ENCODE results near the gene B3GLCT. TPM values are rescaled to one million over a fixed set of nuclear protein-coding genes. Genes with fewer than 3 reads are reported as not detected.

Gene B3GLCT
- total and polyA plus RNA-seq, 2 experiments from 2014 or later, result 2.2 to 4.4 TPM

GRCh38 chr13:31196992-31197391 lies 2.8 kb upstream of the B3GLCT start:
- peaks cover 7% of the 10 kb centered on the region for H3K4me1 ChIP-seq (ENCODE audit: insufficient read depth)
- H3K36me3 ChIP-seq (ENCODE audit: insufficient read depth), result no peaks in the 10 kb centered on the region
- no peaks in the 10 kb centered on the region for H3K9me2 ChIP-seq (ENCODE audit: insufficient read depth)
- Mint-ChIP-seq H3K9me3 (no peaks in the 10 kb centered on the region; the same call in 2 of the 3 replicates), H3K27me3 (ENCODE audit: insufficient read depth, low read depth, poor library complexity) (peaks cover 11% of the 10 kb centered on the region), H3K27ac (no peak overlapping the region), H3K36me3 (ENCODE audit: low read depth) (no peaks in the 10 kb centered on the region; the same call in 2 of the 3 replicates), H3K4me3 (no peak overlapping the region), H3K4me1 (peaks cover 17% of the 10 kb centered on the region)
- no peak for ATAC-seq
- no peak overlapping the region for H3K27ac ChIP-seq (ENCODE audit: low read depth)
- H2AFZ ChIP-seq, result no peak overlapping the region
- no peak for DNase-seq (ENCODE audit: low spot score)
- H3K4me2 ChIP-seq, result no peak overlapping the region
- no peaks in the 10 kb centered on the region for H3K79me2 ChIP-seq (replicated peaks; ENCODE audit: insufficient read depth)
- no peaks in the 10 kb centered on the region for H4K20me1 ChIP-seq (replicated peaks; ENCODE audit: insufficient read depth)
- no peaks in the 10 kb centered on the region for H3F3A ChIP-seq (replicated peaks; ENCODE audit: low read depth)
- TF ChIP-seq CREB1 (CRISPR knock-in tag; IDR thresholded peaks at IDR 0.05; ENCODE audit: low read depth) (no peak), POLR2AphosphoS5 (IDR thresholded peaks at IDR 0.05; ENCODE audit: low read depth) (no peak), STAT1 (IDR thresholded peaks at IDR 0.05; ENCODE audit: unreplicated experiment) (no peak), ZNF114 (CRISPR knock-in tag; IDR thresholded peaks at IDR 0.05) (no peak), JUNB (IDR thresholded peaks at IDR 0.05; ENCODE audit: unreplicated experiment) (no peak), CTCF (conservative IDR thresholded peaks at IDR 0.05; ENCODE audit: low read depth in 2 of 2) (no peak), ZNF331 (CRISPR knock-in tag; IDR thresholded peaks at IDR 0.05; ENCODE audit: low read depth) (no peak), EZH2 (IDR thresholded peaks at IDR 0.05; ENCODE audit: low read depth, unreplicated experiment) (no peak), ZNF462 (CRISPR knock-in tag; IDR thresholded peaks at IDR 0.05) (no peak), ETS1 (IDR thresholded peaks at IDR 0.05) (no peak), NANOG (IDR thresholded peaks at IDR 0.05; ENCODE audit: borderline replicate concordance) (no peak)
- peaks cover 9% of the 10 kb centered on the region; the same call in 1 of the 2 replicates for H3K27me3 ChIP-seq (ENCODE audit: insufficient read depth)
- no peak overlapping the region for H3K4me3 ChIP-seq
